ENCODE results near the gene RBM33. TPM values are rescaled to one million over a fixed set of nuclear protein-coding genes. Genes with fewer than 3 reads are reported as not detected.

RBM33 gene
- total RNA-seq, 1 donor from 2014 or later: 25.0 TPM

DNA sequence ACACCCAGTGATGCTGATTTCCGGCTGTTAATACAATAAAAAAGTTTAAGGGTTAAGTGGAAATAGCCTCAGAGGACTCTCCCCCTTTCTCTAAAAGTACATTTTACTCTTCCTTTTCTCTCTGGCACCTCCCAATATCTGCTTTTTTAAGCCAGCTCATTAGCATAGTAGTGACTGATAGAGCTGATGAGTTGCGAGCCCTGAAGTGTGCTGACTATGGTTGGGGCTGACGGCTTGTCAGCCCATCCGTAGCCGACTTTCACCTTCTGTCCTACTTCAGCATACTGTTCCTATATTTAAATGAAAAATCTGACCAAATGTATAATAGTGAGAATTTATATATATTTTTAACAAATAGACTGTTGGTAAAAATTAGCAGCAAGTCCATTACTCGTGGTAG, 87.8 kb downstream of the RBM33 start:
- H3K36me3 ChIP-seq (ENCODE audit: control insufficient read depth, insufficient read depth, low read length): no peaks in the 10 kb centered on the region
- no peak overlapping the region for H3K4me3 ChIP-seq (ENCODE audit: low read depth, low read length)
- no peak for TF ChIP-seq CTCF (IDR thresholded peaks at IDR 0.05; ENCODE audit: insufficient read depth, low read length, poor library complexity, severe bottlenecking)
- DNase-seq (ENCODE audit: low read depth): no peak
- no peaks in the 10 kb centered on the region for H3K27me3 ChIP-seq (ENCODE audit: control insufficient read depth, insufficient read depth, low read length)

DNA sequence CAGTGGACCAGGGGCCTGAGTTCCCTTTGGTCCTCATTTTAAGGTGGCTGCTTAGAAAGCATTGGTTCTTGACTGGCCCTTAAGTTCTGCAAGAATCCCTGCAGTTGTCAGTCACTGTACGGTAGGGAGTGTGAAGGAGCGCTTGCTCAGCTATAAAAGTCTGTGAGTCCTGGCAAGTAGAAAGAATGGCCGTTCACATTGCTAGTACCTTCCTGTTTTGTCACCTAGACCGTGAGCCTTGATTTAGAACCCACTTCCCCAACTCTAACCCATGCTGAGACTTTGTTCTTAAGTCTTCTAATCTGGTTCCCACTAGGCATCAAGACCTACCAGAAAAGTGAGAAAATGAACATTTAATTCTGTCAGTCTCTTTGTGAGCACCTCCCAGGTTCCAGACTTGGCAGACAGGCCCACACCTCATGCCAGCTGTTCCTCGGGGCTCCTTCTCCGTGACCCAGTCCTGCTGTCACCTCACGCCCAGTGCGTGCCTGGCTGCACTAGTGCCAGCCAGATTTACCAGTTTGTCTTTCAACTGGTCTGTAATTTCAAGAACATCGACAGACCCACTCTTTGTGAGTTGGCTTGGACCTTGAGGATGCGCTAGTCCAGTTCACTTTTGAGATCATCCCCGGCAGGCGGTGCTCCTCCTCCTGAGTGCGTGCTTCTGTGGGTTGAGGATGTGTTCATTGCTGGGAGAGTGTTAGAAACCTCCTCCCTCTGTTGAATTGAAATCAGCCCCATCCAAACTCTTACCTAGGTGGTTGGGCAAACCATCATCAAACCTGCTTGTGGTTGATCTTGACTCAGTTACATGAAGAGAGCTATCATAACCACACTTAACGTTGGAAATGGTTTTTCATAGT, 89.4 kb downstream of the RBM33 start:
- H3K27me3 ChIP-seq (ENCODE audit: control insufficient read depth, insufficient read depth, low read length): no peaks in the 10 kb centered on the region
- no peak for DNase-seq (ENCODE audit: low read depth)
- TF ChIP-seq CTCF (IDR thresholded peaks at IDR 0.05; ENCODE audit: insufficient read depth, low read length, poor library complexity, severe bottlenecking): no peak
- H3K4me3 ChIP-seq (ENCODE audit: low read depth, low read length): no peak overlapping the region
- no peaks in the 10 kb centered on the region for H3K36me3 ChIP-seq (ENCODE audit: control insufficient read depth, insufficient read depth, low read length)

DNA sequence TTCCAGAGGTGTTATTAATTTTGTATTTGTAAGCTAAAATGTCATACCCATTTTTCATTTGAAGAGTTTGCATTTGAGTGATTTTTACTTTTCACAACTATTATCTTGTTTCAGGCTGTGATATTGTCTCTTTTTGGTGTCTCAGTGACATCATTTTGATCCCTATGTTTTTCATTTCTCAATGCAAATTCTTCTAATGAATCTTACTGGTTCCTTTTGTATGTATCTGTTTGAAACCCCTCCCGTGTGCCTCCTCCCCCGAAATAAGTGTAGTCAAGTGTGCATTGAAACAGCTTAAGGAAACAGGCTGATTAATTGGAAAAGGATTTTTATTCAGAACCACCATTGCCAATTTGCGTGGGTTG, 90.0 kb downstream of the RBM33 start:
- no peak for TF ChIP-seq CTCF (IDR thresholded peaks at IDR 0.05; ENCODE audit: insufficient read depth, low read length, poor library complexity, severe bottlenecking)
- no peak for DNase-seq (ENCODE audit: low read depth)
- no peaks in the 10 kb centered on the region for H3K27me3 ChIP-seq (ENCODE audit: control insufficient read depth, insufficient read depth, low read length)
- H3K4me3 ChIP-seq (ENCODE audit: low read depth, low read length): no peak overlapping the region
- no peaks in the 10 kb centered on the region for H3K36me3 ChIP-seq (ENCODE audit: control insufficient read depth, insufficient read depth, low read length)

GRCh38 chr7:155735442-155736115, 91.1 kb downstream of the RBM33 start:
- no peaks in the 10 kb centered on the region for H3K27me3 ChIP-seq (ENCODE audit: control insufficient read depth, insufficient read depth, low read length)
- no peaks in the 10 kb centered on the region for H3K36me3 ChIP-seq (ENCODE audit: control insufficient read depth, insufficient read depth, low read length)
- H3K4me3 ChIP-seq (ENCODE audit: low read depth, low read length): no peak overlapping the region
- TF ChIP-seq CTCF (IDR thresholded peaks at IDR 0.05; ENCODE audit: insufficient read depth, low read length, poor library complexity, severe bottlenecking): no peak
- DNase-seq (ENCODE audit: low read depth): no peak

DNA sequence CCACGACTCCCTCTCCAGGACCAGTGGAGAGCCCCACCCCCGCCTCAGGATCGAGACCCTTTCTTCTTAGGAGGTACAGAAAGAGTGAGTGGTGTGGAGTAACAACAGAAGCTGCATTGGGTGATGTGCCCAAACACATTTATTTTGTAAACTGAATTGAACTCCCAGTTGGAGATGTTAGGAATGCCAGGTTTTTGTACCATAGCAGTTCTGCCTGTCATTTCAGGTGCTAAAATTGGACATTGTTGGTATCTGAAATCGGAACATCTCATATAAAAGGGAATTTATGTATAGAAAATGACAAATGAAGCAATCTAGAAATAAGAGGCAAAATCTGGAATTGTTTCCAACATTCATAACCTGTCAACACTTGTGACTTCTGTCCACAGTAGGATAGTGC, 93.1 kb downstream of the RBM33 start:
- no peak for DNase-seq (ENCODE audit: low read depth)
- Histone ChIP-seq H3K36me3 (ENCODE audit: control insufficient read depth, insufficient read depth, low read length) (no peaks in the 10 kb centered on the region), H3K4me3 (ENCODE audit: low read depth, low read length) (no peak overlapping the region), H3K27me3 (ENCODE audit: control insufficient read depth, insufficient read depth, low read length) (no peaks in the 10 kb centered on the region)
- no peak for TF ChIP-seq CTCF (IDR thresholded peaks at IDR 0.05; ENCODE audit: insufficient read depth, low read length, poor library complexity, severe bottlenecking)

Data from kidney epithelial cell (primary cell).